GDM1 (cell line): ENCODE measurements around the gene BRD7.

Source experiments
- DNase-seq: peaks from one replicate; lab custom pipeline; 2025; lab: John Stamatoyannopoulos, UW

BRD7 gene

GRCh38 chr16:50303605-50304466 lies 65.0 kb downstream of the BRD7 start:
- DNase-seq = no peak

- DNase-seq = no peak
Observed at GRCh38 chr16:50303041-50303604, 65.7 kb downstream of the BRD7 start.

GRCh38 chr16:50302472-50303005 lies 66.2 kb downstream of the BRD7 start:
- DNase-seq = no peak

GRCh38 chr16:50301626-50302471 lies 66.9 kb downstream of the BRD7 start:
- DNase-seq = no peak

- DNase-seq = no peak
Observed at GRCh38 chr16:50300942-50301625, 67.7 kb downstream of the BRD7 start.

- no peak for DNase-seq
Observed at GRCh38 chr16:50299508-50300105, 69.2 kb downstream of the BRD7 start.

- no peak for DNase-seq
Observed at GRCh38 chr16:50298591-50299507, 69.9 kb downstream of the BRD7 start.

GRCh38 chr16:50298075-50298460 lies 70.7 kb downstream of the BRD7 start:
- no peak for DNase-seq

GRCh38 chr16:50297301-50298074 lies 71.3 kb downstream of the BRD7 start:
- DNase-seq = no peak

GRCh38 chr16:50296807-50297206 lies 72.0 kb downstream of the BRD7 start:
- DNase-seq = no peak

- DNase-seq = no peak
Observed at GRCh38 chr16:50295541-50296132, 73.2 kb downstream of the BRD7 start.

GRCh38 chr16:50294955-50295354 lies 73.8 kb downstream of the BRD7 start:
- no peak for DNase-seq

GRCh38 chr16:50293994-50294855 lies 74.6 kb downstream of the BRD7 start:
- no peak for DNase-seq

- DNase-seq = no peak
Observed at GRCh38 chr16:50293041-50293783, 75.6 kb downstream of the BRD7 start.

GRCh38 chr16:50292566-50292948 lies 76.2 kb downstream of the BRD7 start:
- DNase-seq = no peak

- DNase-seq = no peak
Observed at GRCh38 chr16:50291719-50292565, 76.8 kb downstream of the BRD7 start.

- no peak for DNase-seq
Observed at GRCh38 chr16:50290856-50291255, 77.9 kb downstream of the BRD7 start.
